Measurements from ENCODE around the gene MANF. TPM values are rescaled to one million over a fixed set of nuclear protein-coding genes. Genes with fewer than 3 reads are reported as not detected.
A peak's percentile ranks its signal among the peaks of the same experiment; 100 is the strongest.

Gene MANF
- total and polyA plus RNA-seq, 2 of the 13 experiments (the other 11 are each of a cell fraction or from before 2014, with no cell fraction given), result 55.4 to 269 TPM

GRCh38 chr3:51391075-51391565, 6.0 kb downstream of the MANF start, which contains the start of gene RBM15B (continued):
- TF ChIP-seq ZBTB7B (CRISPR knock-in tag; IDR thresholded peaks at IDR 0.05), result no peak
- TF ChIP-seq KDM2A (CRISPR knock-in tag; IDR thresholded peaks at IDR 0.05; ENCODE audit: borderline replicate concordance, low read depth), result peak; percentile 98
- no peak; the same call in 1 of the 2 replicates for TF ChIP-seq DR1 (CRISPR knock-in tag; IDR thresholded peaks at IDR 0.05)
- TF ChIP-seq BHLHE40 (IDR thresholded peaks at IDR 0.05; ENCODE audit: low read length), result peak; percentile 72
- TF ChIP-seq ZNF724P (CRISPR knock-in tag; IDR thresholded peaks at IDR 0.05; ENCODE audit: borderline replicate concordance), result 0 out of 2 replicates have a peak, but pooled peaks have one; percentile 63
- TF ChIP-seq ZNF615 (CRISPR knock-in tag; IDR thresholded peaks at IDR 0.05; ENCODE audit: borderline replicate concordance), result no peak
- peak; percentile 92 for TF ChIP-seq ZFY (CRISPR knock-in tag; IDR thresholded peaks at IDR 0.05)
- TF ChIP-seq ZNF772 (CRISPR knock-in tag; IDR thresholded peaks at IDR 0.05), result peak; percentile 92; the same call in 1 of the 2 replicates
- TF ChIP-seq ZNF629 (CRISPR knock-in tag; conservative IDR thresholded peaks at IDR 0.05), result no peak
- TF ChIP-seq MNT (IDR thresholded peaks at IDR 0.05), result peak; percentile 59
- TF ChIP-seq THAP9 (CRISPR knock-in tag; IDR thresholded peaks at IDR 0.05; ENCODE audit: borderline replicate concordance), result peak; percentile 54; the same call in 1 of the 2 replicates
- TF ChIP-seq ARNT2 (CRISPR knock-in tag; IDR thresholded peaks at IDR 0.05; ENCODE audit: low read depth), result peak; percentile 81; the same call in 1 of the 2 replicates
- TF ChIP-seq ZHX2 (IDR thresholded peaks at IDR 0.05; ENCODE audit: low read depth), result peak; percentile 84
- TF ChIP-seq ZHX2 (CRISPR knock-in tag; IDR thresholded peaks at IDR 0.05; ENCODE audit: borderline replicate concordance), result no peak
- TF ChIP-seq SOX5 (CRISPR knock-in tag; IDR thresholded peaks at IDR 0.05; ENCODE audit: borderline replicate concordance), result peak; percentile 24; the same call in 1 of the 2 replicates
- TF ChIP-seq ERF (CRISPR knock-in tag; IDR thresholded peaks at IDR 0.05), result peak; percentile 84
- TF ChIP-seq ZFP41 (CRISPR knock-in tag; IDR thresholded peaks at IDR 0.05; ENCODE audit: borderline replicate concordance), result no peak
- peak; percentile 93 for TF ChIP-seq KAT8 (CRISPR knock-in tag; IDR thresholded peaks at IDR 0.05)
- TF ChIP-seq ZFX (CRISPR knock-in tag; IDR thresholded peaks at IDR 0.05; ENCODE audit: low read depth), result peak; percentile 92

All from HepG2 (cell line).